Activated CD4-positive, alpha-beta T cell treated with anti-CD3 and anti-CD28 coated beads, Interleukin-2, amount 50 U/mL, for 1 hour (primary cell): ENCODE measurements around the gene HSPB6.

Experiments used
- DNase-seq: peaks from one replicate; pipeline ENCODE4 v3.0.0-alpha.2; 2020

HSPB6 gene

DNA sequence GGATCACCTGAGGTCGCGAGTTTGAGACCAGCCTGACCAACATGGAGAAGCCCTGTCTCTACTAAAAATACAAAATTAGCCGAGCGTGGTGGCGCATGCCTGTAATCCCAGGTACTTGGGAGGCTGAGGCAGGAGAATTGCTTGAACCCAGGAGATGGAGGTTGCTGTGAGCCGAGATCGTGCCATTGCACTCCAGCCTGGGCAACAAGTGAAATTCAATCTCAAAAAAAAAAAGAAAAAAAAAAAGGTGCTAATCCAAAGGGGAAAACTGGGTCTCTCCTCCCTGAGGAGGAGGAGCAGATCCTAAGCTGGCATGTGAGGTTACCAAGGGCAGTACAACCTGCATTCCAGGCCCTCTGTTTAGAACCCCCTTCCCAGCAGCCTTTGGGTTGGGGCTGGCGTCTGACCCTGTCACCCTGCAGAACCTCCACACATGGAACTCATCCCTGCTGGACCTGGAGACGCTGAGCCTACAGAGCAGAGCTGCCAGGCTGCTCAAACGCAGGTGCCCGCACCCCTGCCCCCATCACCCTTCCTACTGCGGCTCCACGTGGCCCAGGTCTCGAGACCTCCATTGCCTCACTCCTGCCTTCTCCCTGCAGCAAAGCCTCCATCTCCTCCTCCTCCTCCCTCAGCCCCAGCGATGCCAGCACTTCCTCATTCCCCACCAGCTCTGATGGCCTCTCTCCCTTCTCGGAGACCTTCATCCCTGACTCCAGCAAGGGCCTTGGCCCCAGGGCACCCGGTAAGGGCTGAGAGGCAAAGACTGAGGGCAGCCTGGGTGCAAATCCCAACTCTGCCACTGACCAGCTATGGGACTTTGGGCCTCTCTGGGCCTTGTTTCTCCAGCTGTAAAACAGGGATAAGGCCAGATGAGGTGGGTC, 7.8 kb upstream of the HSPB6 start:
- no peak for DNase-seq

DNA sequence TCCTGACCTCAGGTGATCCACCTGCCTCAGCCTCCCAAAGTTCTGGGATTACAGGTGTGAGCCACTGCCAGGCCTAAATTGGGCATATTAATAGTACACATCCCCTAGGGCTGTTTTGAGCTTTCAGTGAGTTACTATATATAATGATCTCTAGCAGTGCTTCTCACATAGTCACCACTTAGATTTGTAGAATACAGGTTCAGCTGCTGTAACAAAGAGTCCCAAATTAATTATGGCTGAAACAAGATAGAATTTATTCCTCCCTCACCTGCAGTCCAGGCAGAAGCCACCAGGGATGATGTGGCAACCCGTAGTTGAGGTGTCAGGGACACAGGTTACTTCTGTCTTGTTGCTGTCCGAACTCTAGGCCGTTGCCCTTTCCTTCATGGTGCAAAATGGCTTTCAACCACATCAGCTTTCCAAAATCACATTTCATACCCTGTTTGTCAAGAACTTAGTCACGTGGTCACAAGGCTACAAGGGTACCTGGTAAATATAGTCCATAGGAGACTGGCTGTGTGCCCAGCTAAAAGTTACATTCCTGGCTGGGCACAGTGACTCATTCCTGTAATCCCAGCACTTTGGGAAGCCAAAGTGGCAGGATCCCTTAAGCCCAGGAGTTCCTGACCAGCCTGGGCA, 4.0 kb upstream of the HSPB6 start:
- DNase-seq: no peak

DNA sequence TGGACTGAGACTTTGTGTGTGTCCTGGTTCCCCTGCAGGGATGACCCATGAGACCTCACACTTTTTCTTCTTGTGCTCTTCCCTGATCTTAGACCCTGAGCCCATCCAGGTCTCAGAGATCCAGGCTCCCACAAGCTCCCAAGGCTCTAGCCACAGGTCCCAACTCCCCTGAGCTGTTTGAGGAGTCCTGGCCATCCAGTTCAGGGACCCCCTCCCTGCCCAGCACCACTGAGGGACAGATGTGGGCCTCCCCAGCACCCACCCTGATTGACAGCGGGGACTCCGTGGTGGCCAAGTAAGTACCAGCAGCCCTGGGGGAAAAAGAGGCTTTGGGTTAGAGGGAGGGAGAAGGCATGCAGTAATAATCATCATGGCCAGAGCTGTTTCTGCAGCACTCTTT, 2.9 kb upstream of the HSPB6 start:
- no peak for DNase-seq

DNA sequence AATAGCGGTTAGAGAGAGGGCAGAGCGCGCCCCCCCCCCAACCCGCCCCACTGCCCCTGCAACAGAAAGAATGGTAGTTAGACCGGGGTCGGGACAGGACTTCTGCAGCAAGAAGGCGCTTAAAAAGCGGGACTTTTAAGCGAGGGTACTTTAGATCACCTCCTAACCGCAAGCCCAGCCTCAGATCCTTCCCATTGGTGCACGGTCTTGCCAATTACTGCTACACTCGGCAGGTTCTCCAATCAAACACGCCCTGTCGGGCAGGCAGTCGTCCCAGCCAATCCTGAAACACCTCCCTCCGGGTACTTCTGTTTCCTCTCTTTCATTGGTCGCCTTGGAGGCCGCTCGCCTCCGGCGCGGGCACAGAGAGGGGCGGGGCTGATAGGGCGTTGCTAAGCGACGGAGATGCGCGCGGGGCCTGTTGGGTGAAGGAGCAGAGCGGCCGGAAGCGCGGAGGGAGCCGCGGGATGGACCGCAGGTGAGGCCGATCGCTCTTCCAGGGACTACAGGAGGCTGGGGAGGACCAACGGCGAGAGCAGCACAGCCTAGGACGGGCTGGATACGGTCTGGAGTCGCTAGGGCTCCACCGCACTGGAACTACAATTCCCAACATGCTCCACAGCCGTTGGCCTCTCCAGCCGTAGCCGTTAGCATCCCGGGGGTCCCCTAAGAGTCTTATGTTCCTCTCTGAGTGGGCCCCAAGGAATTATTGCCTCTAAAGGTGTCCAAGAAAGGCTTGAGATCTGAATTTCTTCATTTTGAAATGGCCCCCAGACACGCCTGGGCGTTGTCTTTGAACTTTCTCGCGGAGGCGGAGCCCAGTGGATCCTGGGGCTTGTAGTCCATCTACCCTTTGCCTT, 1.1 kb upstream of the HSPB6 start, which contains the start of gene PROSER3:
TSS of gene PROSER3 (plus strand) at position 428 of the 860 bp plus-strand sequence. CDS start at position 468, 40 bp downstream.
- peak; percentile 97 for DNase-seq

DNA sequence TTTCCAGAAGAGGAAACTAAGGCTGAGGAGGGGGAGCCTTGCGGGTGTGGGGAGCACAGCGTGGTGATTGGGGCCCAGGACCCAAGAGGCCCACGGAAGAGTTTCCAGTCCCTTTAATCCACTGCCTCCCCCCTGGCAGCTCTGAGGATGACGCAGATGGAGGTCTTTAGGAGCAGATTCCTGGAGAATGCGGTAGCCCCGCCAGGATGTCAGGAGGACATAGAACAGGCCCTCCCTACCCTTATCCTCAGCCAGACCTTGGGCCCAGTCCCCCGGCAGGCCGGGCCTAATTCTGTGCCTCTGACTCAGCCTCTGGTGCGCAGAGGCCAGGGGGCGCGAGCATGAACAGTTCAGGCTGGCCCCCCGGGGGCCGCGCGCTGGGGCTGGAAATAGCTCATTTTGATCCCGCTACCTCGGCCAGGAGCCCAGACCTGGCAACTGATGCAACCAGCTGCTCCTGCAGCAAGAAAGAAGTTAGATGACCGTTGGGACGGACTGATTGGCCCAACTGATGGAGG, 461 bp upstream of the HSPB6 start:
- no peak for DNase-seq

DNA sequence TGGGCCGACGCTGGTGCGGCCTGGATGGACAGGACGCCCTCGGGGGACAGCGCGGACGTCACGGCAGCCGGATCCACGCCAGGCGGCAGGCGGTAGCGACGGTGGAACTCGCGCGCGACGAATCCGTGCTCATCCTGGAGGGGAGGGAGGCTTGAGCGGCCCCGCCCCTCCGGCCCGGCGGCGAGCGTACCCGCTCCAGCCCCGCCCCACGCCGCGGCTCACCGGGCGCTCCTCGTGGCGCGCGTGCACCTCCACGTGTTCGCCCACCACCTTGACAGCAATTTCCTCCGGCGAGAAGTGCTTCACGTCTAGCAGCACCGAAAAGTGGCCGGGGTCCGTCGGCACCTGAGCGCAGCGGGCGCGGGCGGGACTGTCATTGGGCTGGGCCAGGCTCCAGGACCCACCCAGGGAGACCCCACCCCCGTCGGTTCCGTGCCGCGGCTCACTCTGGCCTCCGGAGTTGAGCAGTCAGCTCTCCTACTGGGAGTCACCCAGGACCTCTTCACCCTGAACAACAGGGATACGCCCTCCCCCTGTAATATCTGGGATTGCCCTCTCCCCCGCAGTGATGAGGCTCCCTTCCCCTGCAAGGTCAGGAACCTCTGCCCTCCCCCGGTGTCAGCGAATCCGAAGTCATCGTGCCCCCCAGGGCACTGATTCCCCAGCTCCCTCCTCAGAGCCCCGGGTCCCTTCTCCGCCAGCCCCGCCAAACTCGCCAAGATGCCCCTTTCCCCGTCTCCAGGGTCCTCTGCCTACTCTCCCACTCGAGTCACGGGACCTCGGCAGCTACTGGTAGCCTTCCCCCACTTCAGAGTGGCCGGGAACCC, 1.1 kb downstream of the HSPB6 start:
- DNase-seq: peak; percentile 54

DNA sequence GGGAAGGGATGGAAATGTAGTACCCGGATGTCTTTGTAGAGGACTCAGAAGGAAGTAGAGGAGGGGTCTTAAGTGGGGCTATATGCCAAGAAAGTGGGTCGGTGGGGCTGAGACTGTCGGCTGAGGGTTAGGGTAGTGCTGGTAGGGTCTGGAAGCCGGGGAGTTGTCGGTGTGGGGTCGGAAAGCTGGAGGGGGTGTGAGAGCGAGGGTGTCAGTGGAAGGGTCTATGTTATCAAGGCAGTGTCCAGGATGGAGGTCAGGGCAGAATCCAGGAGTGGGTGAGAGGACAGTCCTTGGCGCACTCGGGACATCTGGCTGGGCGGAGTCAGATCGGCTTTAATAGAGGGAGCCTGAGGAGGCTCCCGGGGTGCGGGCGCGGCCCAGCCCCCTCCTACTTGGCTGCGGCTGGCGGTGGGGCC, 1.7 kb downstream of the HSPB6 start:
- DNase-seq: no peak

DNA sequence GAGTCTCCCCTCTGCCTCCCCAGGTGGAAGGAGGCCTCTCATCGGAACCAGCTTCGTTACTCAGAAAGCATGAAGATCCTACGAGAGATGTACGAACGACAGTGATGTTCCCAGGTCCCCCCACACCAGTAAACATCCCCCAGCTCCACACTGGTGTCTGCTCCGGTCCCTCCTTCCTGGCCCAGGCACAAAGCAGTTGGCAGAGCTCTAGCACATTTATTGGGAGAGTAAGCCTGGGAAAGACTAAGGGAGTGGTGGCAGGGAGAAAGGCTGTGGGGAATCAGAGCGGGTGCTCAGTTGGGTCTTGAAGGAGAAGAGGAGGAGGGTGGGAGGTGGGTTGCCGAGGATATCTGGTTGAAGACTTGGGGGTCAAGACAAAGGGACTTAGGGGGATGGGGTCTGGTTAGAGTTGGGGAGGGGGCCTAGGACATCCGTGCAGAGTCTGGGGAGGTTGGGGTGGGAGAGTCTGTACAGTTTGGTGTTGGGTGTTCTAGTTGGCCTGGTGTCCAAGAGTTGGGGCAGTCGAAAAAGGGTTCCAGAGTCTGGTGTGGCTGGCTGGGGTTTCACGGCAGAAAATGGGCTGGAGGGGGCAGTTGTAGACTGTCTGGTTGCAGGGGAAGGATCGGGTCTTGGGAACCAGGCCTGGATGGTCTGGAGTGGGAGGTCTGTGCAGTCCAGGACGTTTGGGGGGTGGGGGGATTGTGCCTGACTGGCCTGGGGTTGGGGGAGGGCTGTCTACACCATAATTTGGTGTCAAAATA, 2.3 kb downstream of the HSPB6 start:
- no peak for DNase-seq

DNA sequence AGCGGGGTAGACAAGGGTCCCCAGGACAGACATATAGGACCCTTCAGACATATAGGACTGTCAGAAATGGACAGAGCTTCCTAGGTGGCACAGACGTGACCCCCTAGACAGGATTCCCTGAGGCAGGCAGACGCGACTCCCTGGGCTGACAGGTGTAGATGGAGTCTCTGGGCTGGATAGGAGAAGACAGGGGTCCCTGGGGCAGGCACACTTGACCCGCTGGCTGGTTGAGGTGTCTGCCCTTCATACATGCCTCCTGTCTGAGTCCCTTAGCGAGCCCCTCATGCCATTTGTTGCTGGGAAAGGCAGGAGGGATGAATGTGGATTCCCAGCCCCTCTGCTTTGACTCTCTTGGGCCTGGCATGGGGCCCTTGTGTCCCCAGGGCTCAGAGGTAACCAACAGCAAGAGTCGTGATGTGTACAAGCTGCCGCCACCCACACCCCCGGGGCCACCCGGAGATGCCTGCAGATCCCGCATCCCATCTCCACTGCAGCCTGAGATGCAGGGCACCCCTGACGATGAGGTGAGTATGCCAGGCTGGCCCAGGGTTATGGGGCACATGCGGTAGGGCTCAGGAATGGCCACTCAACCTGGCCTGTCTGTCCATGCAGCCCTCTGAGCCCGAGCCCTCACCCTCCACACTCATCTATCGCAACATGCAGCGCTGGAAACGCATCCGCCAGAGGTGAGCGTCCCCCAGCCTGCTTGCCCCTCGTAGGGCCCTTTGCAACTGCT, 3.0 kb downstream of the HSPB6 start:
- no peak for DNase-seq

DNA sequence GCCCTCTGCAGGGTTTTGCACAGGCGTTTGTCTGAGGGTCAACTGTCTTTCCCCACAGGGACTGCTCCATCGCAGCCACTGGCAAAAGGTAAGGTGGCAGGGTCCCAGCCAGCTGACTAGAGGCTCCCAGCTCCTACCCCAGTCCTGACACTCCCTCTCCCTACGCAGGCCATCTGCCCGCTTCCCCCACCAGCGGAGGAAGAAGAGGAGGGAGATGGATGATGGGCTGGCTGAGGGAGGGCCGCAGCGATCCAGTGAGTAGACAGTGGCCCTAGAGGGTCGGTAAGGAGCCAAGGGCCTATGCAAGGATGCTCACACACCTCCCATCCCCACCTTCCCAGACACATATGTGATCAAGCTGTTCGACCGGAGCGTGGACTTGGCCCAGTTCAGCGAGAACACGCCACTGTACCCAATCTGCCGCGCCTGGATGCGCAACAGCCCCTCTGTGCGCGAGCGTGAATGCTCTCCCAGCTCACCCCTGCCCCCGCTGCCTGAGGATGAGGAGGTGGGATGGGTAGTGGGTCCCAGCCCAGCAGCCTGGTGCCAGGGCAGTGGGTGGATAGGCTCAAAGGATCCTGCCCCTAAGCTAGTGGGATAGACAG, 4.0 kb downstream of the HSPB6 start:
- DNase-seq: no peak

DNA sequence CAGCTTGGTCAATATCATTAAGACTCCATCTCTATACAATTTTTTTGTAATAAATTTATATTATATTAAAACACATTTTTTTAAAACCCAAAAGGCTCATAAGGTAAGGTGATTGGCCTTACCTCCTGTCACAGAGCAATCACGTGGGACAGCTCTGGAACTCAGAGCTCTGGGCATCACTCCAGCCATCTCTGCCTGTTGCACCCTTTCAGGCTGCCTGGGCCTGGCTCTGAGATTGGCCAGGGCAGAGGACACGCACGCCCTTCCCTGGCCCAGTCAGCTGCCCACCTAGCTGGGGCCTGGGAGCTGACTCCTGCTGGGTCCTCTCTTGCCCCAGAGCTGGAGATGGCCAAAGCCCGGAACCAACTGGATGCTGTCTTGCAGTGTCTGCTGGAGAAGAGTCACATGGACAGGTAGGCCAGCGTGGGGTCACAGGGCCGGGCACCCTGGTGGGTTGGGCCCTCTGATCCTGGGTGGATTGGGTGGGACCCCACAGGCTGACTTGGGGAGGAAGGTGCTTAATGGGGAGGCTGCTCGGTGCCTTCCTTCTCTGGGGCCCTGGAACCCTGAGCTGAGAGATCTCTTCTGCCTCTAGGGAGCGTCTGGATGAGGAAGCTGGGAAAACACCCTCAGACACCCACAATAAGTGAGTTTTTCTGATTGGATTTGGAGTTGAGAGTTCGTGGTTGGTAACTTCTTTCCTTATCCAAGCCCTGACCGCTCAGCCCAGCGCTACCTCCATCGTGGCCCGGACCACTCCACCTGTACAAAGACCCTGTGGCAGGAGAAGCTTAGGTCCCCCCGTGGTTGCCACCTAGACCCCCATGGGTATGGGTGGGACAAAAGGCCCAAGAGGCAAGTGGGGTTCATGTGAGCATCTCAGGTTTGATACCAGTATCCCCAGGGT, 4.7 kb downstream of the HSPB6 start:
- DNase-seq: no peak

DNA sequence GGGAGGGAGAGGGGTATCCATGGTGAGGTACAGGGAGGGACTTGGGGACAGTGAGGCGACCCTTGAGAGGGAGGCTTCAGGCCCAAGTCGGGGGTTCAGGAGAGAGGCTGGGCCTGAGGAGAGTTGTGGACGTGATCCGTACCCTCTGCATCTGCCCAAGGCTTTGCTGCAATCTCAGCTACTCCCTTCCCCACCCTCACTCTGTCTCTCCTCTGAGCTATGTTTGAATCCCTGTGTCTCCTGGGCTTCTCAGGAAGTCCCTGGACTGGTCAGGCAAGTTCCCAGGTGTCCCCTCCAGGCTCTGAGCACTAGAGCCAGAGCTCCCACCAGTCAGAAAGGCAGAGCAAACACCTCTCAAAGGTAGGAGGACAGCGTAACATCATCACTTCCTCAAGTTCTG, 6.7 kb downstream of the HSPB6 start:
- DNase-seq: no peak

DNA sequence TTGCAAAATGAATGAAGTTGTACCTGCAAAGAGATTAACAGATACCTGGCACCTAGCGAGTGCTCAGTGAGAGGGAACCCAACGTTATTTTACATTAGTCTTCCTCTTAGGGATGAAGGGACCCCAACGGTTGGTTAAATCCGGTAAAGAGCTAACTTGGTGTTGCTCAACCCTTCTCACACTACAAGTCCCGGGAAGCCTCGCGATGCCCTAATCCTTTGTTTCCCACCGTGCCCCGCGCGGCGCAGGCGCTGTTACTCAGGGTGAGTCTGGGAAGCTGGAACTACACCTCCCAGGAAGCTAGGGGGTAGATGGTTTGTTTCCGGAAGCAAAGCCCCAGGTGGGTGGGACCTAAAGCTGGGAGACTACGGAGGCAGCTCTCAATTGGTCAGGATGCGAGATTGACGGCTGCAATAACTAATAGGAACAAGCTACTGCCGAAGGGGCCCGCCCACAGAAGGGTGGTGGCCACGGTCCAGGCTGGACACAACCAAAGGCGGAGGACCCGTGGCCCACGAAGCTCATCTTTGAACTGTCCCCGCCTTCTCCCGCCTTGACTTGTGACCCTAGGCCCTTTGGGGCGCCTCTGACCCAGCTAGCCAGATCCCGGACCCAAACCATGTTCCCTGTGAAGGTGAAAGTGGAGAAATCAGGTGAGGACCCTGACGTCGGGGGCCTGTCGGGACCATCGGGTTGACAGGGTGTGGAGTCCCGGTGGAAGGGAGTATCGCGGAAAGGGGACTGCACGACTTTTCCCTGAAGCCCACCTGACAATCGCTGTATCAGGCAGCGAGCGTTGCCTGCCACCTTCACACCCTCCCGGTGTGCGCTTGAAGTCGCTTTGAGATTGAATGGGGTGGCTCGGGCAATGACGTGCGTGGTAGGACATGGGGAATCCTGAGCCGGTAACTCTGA, 8.5 kb downstream of the HSPB6 start, which contains the start of gene LIN37:
TSS of gene LIN37 (plus strand) at position 471 of the 915 bp plus-strand sequence. CDS start at position 620, 149 bp downstream.
- DNase-seq: peak; percentile 97

DNA sequence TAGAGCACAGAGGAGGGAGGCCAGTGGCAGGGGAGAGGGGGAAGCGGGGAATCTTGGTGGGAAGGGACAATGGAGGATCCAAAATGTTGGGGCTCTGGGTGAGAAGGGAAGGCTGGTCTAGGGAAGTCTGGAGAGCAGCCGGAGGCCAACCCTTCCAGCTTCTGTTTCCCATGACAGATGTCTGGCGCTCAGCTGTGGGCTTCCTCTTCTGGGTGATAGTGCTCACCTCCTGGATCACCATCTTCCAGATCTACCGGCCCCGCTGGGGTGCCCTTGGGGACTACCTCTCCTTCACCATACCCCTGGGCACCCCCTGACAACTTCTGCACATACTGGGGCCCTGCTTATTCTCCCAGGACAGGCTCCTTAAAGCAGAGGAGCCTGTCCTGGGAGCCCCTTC, 10.3 kb downstream of the HSPB6 start:
- no peak for DNase-seq

DNA sequence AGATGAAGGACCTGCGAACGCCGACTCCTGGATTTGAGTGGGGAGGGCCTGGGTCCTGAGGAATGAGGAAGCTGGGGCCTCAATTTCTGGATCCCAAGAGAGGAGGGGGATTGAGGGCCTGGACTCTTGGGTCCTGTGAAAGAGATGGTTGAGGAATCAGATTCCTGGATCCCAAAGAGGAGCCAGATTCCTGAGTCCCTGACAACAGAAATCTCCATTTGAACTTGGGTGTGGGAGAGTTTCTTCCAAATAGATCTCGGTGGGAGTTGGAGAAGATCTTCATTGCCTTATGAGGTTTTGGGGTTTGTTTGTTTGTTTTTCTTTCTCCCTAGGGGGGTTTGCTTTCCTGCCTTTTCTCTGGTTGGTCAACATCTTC, 10.8 kb downstream of the HSPB6 start:
- DNase-seq: no peak

DNA sequence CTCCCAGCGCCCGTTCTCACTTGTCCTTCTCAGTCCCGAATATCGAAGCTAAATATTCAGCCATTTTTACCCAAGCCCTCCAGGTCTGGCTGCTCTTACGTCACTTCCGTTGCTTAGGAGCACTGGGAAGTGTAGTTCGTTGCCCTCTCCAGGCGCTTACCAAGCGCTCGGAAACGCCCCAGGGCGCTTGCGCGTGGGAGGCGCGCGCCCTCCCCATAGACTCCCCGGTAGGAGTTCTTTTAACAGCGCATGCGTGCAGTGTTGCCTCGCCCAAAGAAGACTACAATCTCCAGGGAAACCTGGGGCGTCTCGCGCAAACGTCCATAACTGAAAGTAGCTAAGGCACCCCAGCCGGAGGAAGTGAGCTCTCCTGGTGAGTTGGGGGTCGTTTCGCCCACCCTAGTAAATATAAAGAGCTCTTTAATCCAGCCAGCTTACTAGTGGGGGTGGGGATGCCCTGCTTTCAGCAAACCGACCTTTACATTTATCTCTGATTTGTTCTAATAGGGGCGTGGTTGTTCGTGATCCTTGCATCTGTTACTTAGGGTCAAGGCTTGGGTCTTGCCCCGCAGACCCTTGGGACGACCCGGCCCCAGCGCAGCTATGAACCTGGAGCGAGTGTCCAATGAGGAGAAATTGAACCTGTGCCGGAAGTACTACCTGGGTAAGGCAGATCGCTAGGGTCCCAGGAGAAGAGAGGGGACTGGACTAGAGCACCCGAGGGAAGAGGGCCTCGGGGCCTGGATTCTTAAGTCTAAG, 11.3 kb downstream of the HSPB6 start, which contains the start of the genes PSENEN and U2AF1L4:
TSS of gene PSENEN (plus strand) at position 324 of the 759 bp plus-strand sequence. CDS start at position 604, 280 bp downstream.
TSS of gene U2AF1L4 (minus strand) at position 91 of the 759 bp plus-strand sequence. CDS start at position 64, 27 bp downstream.
- DNase-seq: peak; percentile 92
